H1 (cell line): ENCODE measurements around the gene NR2F1. TPM values are rescaled to one million over a fixed set of nuclear protein-coding genes. Genes with fewer than 3 reads are reported as not detected.

ENCODE experiments used
- CTCF ChIA-PET: fragments of 300-600 bp; sonication (Branson Sonifier 250); formaldehyde crosslinking; loops from one replicate; lab custom pipeline; 2021; ENCODE audit not compliant: partially characterized antibody; lab: Charles Lee
- POLR2A ChIA-PET: fragments of 300-600 bp; sonication (Branson Sonifier 250); formaldehyde crosslinking; loops from one replicate; lab custom pipeline; 2021; ENCODE audit warnings: inconsistent platforms; ENCODE audit not compliant: partially characterized antibody; lab: Charles Lee
- DNase-seq, 2 experiments: peaks; one replicate each; pipeline versions ENCODE4 v3.0.0 to v3.0.0-alpha.2; 2010 to 2022; ENCODE audit warnings: low spot score in 2 of 2, low read depth in 1 of 2, mixed read lengths in 1 of 2
- FAIRE-seq: peaks from 2 replicates; lab custom pipeline; 2011; peaks lifted over from hg19 to GRCh38; lab: Jason Lieb, UNC
- H2AFZ ChIP-seq: 2 replicates; pipeline ENCODE4 v1.8.1; 2012; ENCODE audit warnings: low read length, inconsistent platforms
- H2AK5ac ChIP-seq: 2 replicates; pipeline ENCODE4 v1.6.1; 2013; ENCODE audit warnings: low read depth, low read length
- H2BK120ac ChIP-seq: replicated peaks from 2 replicates; pipeline ENCODE3; 2013; ENCODE audit warnings: low read depth, low read length, inconsistent platforms
- H2BK12ac ChIP-seq: 2 replicates; pipeline ENCODE4 v1.6.1; 2013; ENCODE audit warnings: low read depth, low read length
- H2BK15ac ChIP-seq: 2 replicates; pipeline ENCODE4 v1.6.1; 2013; ENCODE audit warnings: low read length
- H2BK20ac ChIP-seq: 2 replicates; pipeline ENCODE4 v1.6.1; 2013; ENCODE audit warnings: low read length
- H2BK5ac ChIP-seq: 2 replicates; pipeline ENCODE4 v1.6.1; 2013; ENCODE audit warnings: low read depth, low read length
- H3K14ac ChIP-seq: 2 replicates; pipeline ENCODE4 v1.6.1; 2013; ENCODE audit warnings: inconsistent platforms; ENCODE audit not compliant: insufficient read length
- H3K18ac ChIP-seq: 2 replicates; pipeline ENCODE4 v1.6.1; 2013; ENCODE audit warnings: low read length; ENCODE audit errors: extremely low read depth
- H3K23ac ChIP-seq: 2 replicates; pipeline ENCODE4 v1.6.1; 2013; ENCODE audit warnings: inconsistent platforms; ENCODE audit not compliant: insufficient read length
- H3K23me2 ChIP-seq: 2 replicates; pipeline ENCODE4 v1.6.1; 2013; ENCODE audit warnings: low read depth, low read length
- H3K27ac ChIP-seq: 2 replicates; pipeline ENCODE4 v1.6.1; 2011; ENCODE audit warnings: low read depth, low read length, inconsistent platforms
- H3K27me3 ChIP-seq, 4 experiments: replicated peaks in 1 of 4; 1 replicate in 1 of 4; 2 replicates in 3 of 4; pipeline versions ENCODE4 v1.6.1 to v1.8.1; 2011 to 2013; ENCODE audit warnings: low read length in 3 of 4, mild to moderate bottlenecking in 3 of 4, inconsistent platforms in 2 of 4, mixed read lengths in 2 of 4, moderate library complexity in 1 of 4; ENCODE audit not compliant: control insufficient read depth in 3 of 4, insufficient read depth in 3 of 4; ENCODE audit errors: extremely low read depth in 1 of 4
- H3K36me3 ChIP-seq, 4 experiments: 2 replicates each; pipeline versions ENCODE4 v1.6.1 to v1.8.1; 2011 to 2013; ENCODE audit warnings: mild to moderate bottlenecking in 4 of 4, low read length in 3 of 4, moderate library complexity in 2 of 4, control low read depth in 1 of 4, inconsistent platforms in 1 of 4; ENCODE audit not compliant: insufficient read depth in 4 of 4, control insufficient read depth in 2 of 4
- H3K4ac ChIP-seq: replicated peaks from 2 replicates; pipeline ENCODE3; 2013; ENCODE audit warnings: low read length, low read depth, mixed read lengths, inconsistent platforms; ENCODE audit not compliant: insufficient read length
- H3K4me1 ChIP-seq, 4 experiments: replicated peaks in 1 of 4; 1 replicate in 1 of 4; 2 replicates in 3 of 4; pipeline versions ENCODE4 v1.6.1 to v1.8.1; 2011 to 2013; ENCODE audit warnings: low read length in 3 of 4, inconsistent platforms in 2 of 4, mixed read lengths in 1 of 4; ENCODE audit not compliant: insufficient read depth in 4 of 4, control insufficient read depth in 3 of 4
- H3K4me2 ChIP-seq, 2 experiments: 2 replicates each; pipeline versions ENCODE4 v1.6.1 to v1.8.1; 2011 to 2013; ENCODE audit warnings: low read depth in 2 of 2, low read length in 2 of 2, control low read depth in 1 of 2, inconsistent platforms in 1 of 2, mild to moderate bottlenecking in 1 of 2; ENCODE audit not compliant: insufficient read depth in 1 of 2
- H3K4me3 ChIP-seq, 4 experiments: fragments of 200-600, 300-600 bp in 1 of 4; sonication (generic), shearing (Covaris generic), sonication (Bioruptor Twin) in 1 of 4; 2 replicates each; pipeline versions ENCODE4 v1.5.1 to v1.8.1; 2011 to 2016; ENCODE audit warnings: low read length in 4 of 4, low read depth in 3 of 4, control low read depth in 2 of 4, inconsistent platforms in 2 of 4, mild to moderate bottlenecking in 2 of 4, mixed read lengths in 1 of 4, moderate library complexity in 1 of 4; ENCODE audit not compliant: insufficient read depth in 2 of 4; ENCODE audit errors: extremely low read depth in 1 of 4
- H3K56ac ChIP-seq: replicated peaks from 2 replicates; pipeline ENCODE3; 2013; ENCODE audit warnings: low read depth, mild to moderate bottlenecking, mixed read lengths, low read length, inconsistent platforms; ENCODE audit not compliant: insufficient read length
- H3K79me1 ChIP-seq: 2 replicates; pipeline ENCODE4 v1.6.1; 2013; ENCODE audit warnings: low read depth, low read length, control low read depth
- H3K79me2 ChIP-seq, 2 experiments: 2 replicates each; pipeline versions ENCODE4 v1.6.1 to v1.8.1; 2012 to 2013; ENCODE audit warnings: low read length in 2 of 2, mild to moderate bottlenecking in 2 of 2, inconsistent platforms in 1 of 2; ENCODE audit not compliant: insufficient read depth in 2 of 2, control insufficient read depth in 1 of 2
- H3K9ac ChIP-seq, 4 experiments: replicated peaks in 1 of 4; 1 replicate in 1 of 4; 2 replicates in 3 of 4; pipeline versions ENCODE4 v1.6.1 to v1.8.1; 2011 to 2013; ENCODE audit warnings: low read depth in 3 of 4, low read length in 3 of 4, control low read depth in 2 of 4, mild to moderate bottlenecking in 2 of 4, moderate library complexity in 2 of 4, inconsistent platforms in 1 of 4; ENCODE audit errors: extremely low read depth in 1 of 4
- H3K9me3 ChIP-seq, 2 experiments: 2 replicates each; pipeline versions ENCODE4 v1.6.1 to v1.8.1; 2012 to 2013; ENCODE audit warnings: mild to moderate bottlenecking in 2 of 2, moderate library complexity in 2 of 2, control low read depth in 1 of 2, inconsistent platforms in 1 of 2, low read depth in 1 of 2, low read length in 1 of 2, mixed read lengths in 1 of 2; ENCODE audit not compliant: insufficient read depth in 2 of 2
- H4K20me1 ChIP-seq, 2 experiments: replicated peaks in 1 of 2; 2 replicates each; pipeline versions ENCODE3 to v1.8.1; 2011 to 2013; ENCODE audit warnings: inconsistent platforms in 2 of 2, low read length in 2 of 2, mild to moderate bottlenecking in 1 of 2; ENCODE audit not compliant: insufficient read depth in 2 of 2, control insufficient read depth in 1 of 2
- H4K5ac ChIP-seq: 2 replicates; pipeline ENCODE4 v1.6.1; 2013; ENCODE audit warnings: low read length, low read depth, mixed read lengths, inconsistent platforms; ENCODE audit not compliant: insufficient read length
- H4K8ac ChIP-seq: 2 replicates; pipeline ENCODE4 v1.8.0; 2013; ENCODE audit warnings: mild to moderate bottlenecking, moderate library complexity, low read length, inconsistent platforms; ENCODE audit not compliant: insufficient read depth; ENCODE audit errors: extremely low read depth
- H4K91ac ChIP-seq: replicated peaks from 2 replicates; pipeline ENCODE3; 2013; ENCODE audit warnings: low read length, mixed read lengths, inconsistent platforms; ENCODE audit not compliant: insufficient read length
- CHD2 ChIP-seq: IDR thresholded peaks from 2 replicates; pipeline ENCODE4 v1.6.1; 2012; ENCODE audit warnings: low read length, improper control_type of control experiment
- CREB1 ChIP-seq: IDR thresholded peaks from 2 replicates; pipeline ENCODE4 v1.6.1; 2012; ENCODE audit warnings: inconsistent platforms
- KDM5A ChIP-seq: fragments of 200-600 bp; IDR thresholded peaks from 2 replicates; pipeline ENCODE4 v1.7.1; 2012; ENCODE audit warnings: mild to moderate bottlenecking, low read length, inconsistent platforms, mixed read lengths
- NRF1 ChIP-seq: IDR thresholded peaks from 2 replicates; pipeline ENCODE4 v1.6.1; 2011; ENCODE audit warnings: mild to moderate bottlenecking, low read depth, low read length, improper control_type of control experiment
- RNF2 ChIP-seq: fragments of 200-900, 300-1000 bp; sonication (generic); IDR thresholded peaks from 2 replicates; pipeline ENCODE4 v1.7.1; 2016; ENCODE audit warnings: borderline replicate concordance, low read depth, mild to moderate bottlenecking, antibody characterized with exemption, low read length; ENCODE audit not compliant: poor library complexity, severe bottlenecking; ENCODE audit errors: missing control alignments
- SIN3A ChIP-seq, 2 experiments: IDR thresholded peaks in 1 of 2; conservative IDR thresholded peaks in 1 of 2; 2 replicates each; pipeline ENCODE4 v1.6.1; 2011 to 2012; ENCODE audit warnings: low read length in 2 of 2, improper control_type of control experiment in 1 of 2, low read depth in 1 of 2, mild to moderate bottlenecking in 1 of 2
- WGBS, 2 experiments: shearing (Covaris generic) in 1 of 2; methylation state at CpG; one replicate each; pipeline versions ENCODE4 v1.1.6 to v1.1.7; 2013 to 2015; ENCODE audit warnings: low lambda C conversion rate in 2 of 2, mixed read lengths in 2 of 2, inconsistent platforms in 1 of 2, low coverage in 1 of 2, missing lambda C conversion rate in 1 of 2; ENCODE audit not compliant: insufficient replicate concordance in 2 of 2, insufficient coverage in 1 of 2, insufficient read length in 1 of 2; ENCODE audit errors: extremely low coverage in 1 of 2, missing lambda C conversion rate in 1 of 2; 5-methylcytosine and 5-hydroxymethylcytosine counted together
- polyA plus RNA-seq, 7 experiments: library from polyadenylated mRNA; depleted of rRNA in 3 of 7; stranded (reverse) in 5 of 7; unstranded in 2 of 7; fragments of >200 nt in 5 of 7; fragments of 200-250 nt in 2 of 7; gene quantifications; 1 replicate in 5 of 7; 2 replicates in 1 of 7; 4 replicates in 1 of 7; pipeline versions ENCODE4 v1.2.1 to v1.2.3, GENCODE V29; 2011 to 2013; ENCODE audit warnings: missing spikeins in 2 of 7, mixed read lengths in 2 of 7
- total RNA-seq: library from RNA; stranded (reverse); fragmentation: NEBNext Ultra II Directional; extraction: Animal tissue kit (Norgen Biotek cat#: 25700); gene quantifications from 2 replicates; pipeline ENCODE4 v1.2.1, GENCODE V29; 2021

NR2F1 gene
- total and polyA plus RNA-seq, 2 of the 8 experiments (the other 6 are each of a cell fraction or from before 2014, with no cell fraction given) = not detected

- Histone ChIP-seq H3K23me2 (peaks cover 3% of the 10 kb centered on the region), H4K8ac (no peak overlapping the region), H2BK12ac (no peak overlapping the region), H3K9ac (no peak overlapping the region), H4K5ac (no peak overlapping the region), H3K4me3 (no peak overlapping the region), H3K4me1 (peaks cover 6 to 13% (median 12%) of the 10 kb centered on the region in 4 experiments), H3K18ac (no peak overlapping the region), H4K91ac (no peak overlapping the region), H2BK120ac (no peak overlapping the region), H2AFZ (no peak overlapping the region), H2BK15ac (no peak overlapping the region), H3K4ac (no peak overlapping the region), H3K27me3 (peaks cover 96 to 100% (median 98%) of the 10 kb centered on the region in 4 experiments), H3K9me3 (no peaks in the 10 kb centered on the region), H3K14ac (no peak overlapping the region), H3K36me3 (peaks cover 0 to 4% (median 0%) of the 10 kb centered on the region in 4 experiments; a peak in 2 of 8 replicates), H3K27ac (no peak overlapping the region), H2BK5ac (no peak overlapping the region), H3K79me2 (no peaks in the 10 kb centered on the region), H3K56ac (no peak overlapping the region), H4K20me1 (peaks cover 18 to 41% of the 10 kb centered on the region in 2 experiments), H3K4me2 (no peak overlapping the region), H3K79me1 (no peaks in the 10 kb centered on the region; the same call in 1 of the 2 replicates), H3K23ac (no peak overlapping the region), H2BK20ac (no peak overlapping the region), H2AK5ac (no peak overlapping the region)
- FAIRE-seq = peak; percentile 75
- no peak for DNase-seq
- 13% methylated on average over 3 of the region's 3 CpGs; no CpG with 5 or more reads in 1 of the 2 experiments for WGBS, 2 experiments
- POLR2A ChIA-PET = interaction anchor here (0.8 to 2.7 kb wide), 8 partner anchors 8 to 30 kb away, joined by 3 to 10 read pairs (median 4); no protein-coding TSS in a partner anchor
- CTCF ChIA-PET = interaction anchor here (0.7 to 3.5 kb wide), 13 partner anchors 10 to 1249 kb away, joined by 3 to 15 read pairs (median 5); partner anchors contain the start of gene NR2F1
- TF ChIP-seq KDM5A = no peak
- TF ChIP-seq CHD2 = no peak
- TF ChIP-seq RNF2 = peak; percentile 11
- TF ChIP-seq NRF1 = no peak
- TF ChIP-seq SIN3A (conservative IDR thresholded peaks at IDR 0.05 in 1 of 2, IDR thresholded peaks at IDR 0.05 in 1 of 2; ENCODE audit: low read depth in 1 of 2, low read length in 2 of 2) = no peak
- TF ChIP-seq CREB1 = peak; percentile 75
These were observed 18.2 kb downstream of the NR2F1 start for GRCh38 chr5:93601071-93601801.
